H1 (cell line): ENCODE data around the gene ADM5. TPM values are rescaled to one million over a fixed set of nuclear protein-coding genes. Genes with fewer than 3 reads are reported as not detected.

Experiments
- BCL11A ChIP-seq, 2 experiments: IDR thresholded peaks; one replicate each; pipeline ENCODE4 v1.6.1; 2011; ENCODE audit warnings: low read depth in 2 of 2, low read length in 2 of 2, mild to moderate bottlenecking in 2 of 2
- BRCA1 ChIP-seq: IDR thresholded peaks from 2 replicates; pipeline ENCODE4 v1.6.1; 2012; ENCODE audit warnings: low read depth, low read length, improper control_type of control experiment
- CBX8 ChIP-seq: fragments of 300-800, 300-1000 bp; sonication (generic); IDR thresholded peaks from 2 replicates; pipeline ENCODE4 v1.7.1; 2016; ENCODE audit warnings: low read depth, low read length, borderline replicate concordance
- CEBPB ChIP-seq: IDR thresholded peaks from 2 replicates; pipeline ENCODE4 v1.6.1; 2012; ENCODE audit warnings: low read depth, low read length
- CTBP2 ChIP-seq: IDR thresholded peaks from 2 replicates; pipeline ENCODE4 v1.7.0; 2011; ENCODE audit warnings: borderline replicate concordance, mild to moderate bottlenecking, moderate library complexity, mixed read lengths, low read length; ENCODE audit not compliant: insufficient read depth, insufficient read length
- EZH2 ChIP-seq: fragments of 200-600 bp; sonication (generic); IDR thresholded peaks from 2 replicates; pipeline ENCODE4 v1.7.1; 2012; ENCODE audit warnings: low read depth, mild to moderate bottlenecking, moderate library complexity, low read length, inconsistent platforms; ENCODE audit not compliant: severe bottlenecking
- GABPA ChIP-seq: IDR thresholded peaks from 2 replicates; pipeline ENCODE4 v1.6.1; 2011; ENCODE audit warnings: mild to moderate bottlenecking, low read length, moderate library complexity, borderline replicate concordance; ENCODE audit not compliant: insufficient read depth
- GTF2F1 ChIP-seq: IDR thresholded peaks from 2 replicates; pipeline ENCODE4 v1.6.1; 2012; ENCODE audit warnings: low read depth, low read length, improper control_type of control experiment, borderline replicate concordance
- HDAC2 ChIP-seq, 2 experiments: fragments of 300-600 bp in 1 of 2; sonication (generic) in 1 of 2; IDR thresholded peaks; 2 replicates each; pipeline ENCODE4 v1.6.1; 2011 to 2012; ENCODE audit warnings: low read depth in 2 of 2, low read length in 2 of 2, mild to moderate bottlenecking in 2 of 2, moderate library complexity in 2 of 2, borderline replicate concordance in 1 of 2, inconsistent platforms in 1 of 2
- JUN ChIP-seq: IDR thresholded peaks from 2 replicates; pipeline ENCODE4 v1.6.1; 2011; ENCODE audit warnings: low read depth, mild to moderate bottlenecking, improper control_type of control experiment, low read length
- RBBP5 ChIP-seq: IDR thresholded peaks from 2 replicates; pipeline ENCODE4 v1.7.1; 2012; ENCODE audit warnings: low read depth, mild to moderate bottlenecking, inconsistent platforms, low read length, moderate library complexity, borderline replicate concordance
- polyA plus RNA-seq, 7 experiments: library from polyadenylated mRNA; depleted of rRNA in 3 of 7; stranded (reverse) in 5 of 7; unstranded in 2 of 7; fragments of >200 nt in 5 of 7; fragments of 200-250 nt in 2 of 7; gene quantifications; 1 replicate in 5 of 7; 2 replicates in 1 of 7; 4 replicates in 1 of 7; pipeline versions ENCODE4 v1.2.1 to v1.2.3, GENCODE V29; 2011 to 2013; ENCODE audit warnings: missing spikeins in 2 of 7, mixed read lengths in 2 of 7
- total RNA-seq: library from RNA; stranded (reverse); fragmentation: NEBNext Ultra II Directional; extraction: Animal tissue kit (Norgen Biotek cat#: 25700); gene quantifications from 2 replicates; pipeline ENCODE4 v1.2.1, GENCODE V29; 2021

ADM5 gene
- total and polyA plus RNA-seq, 2 of the 8 experiments (the other 6 are each of a cell fraction or from before 2014, with no cell fraction given), result 2.5 to 2.6 TPM

GRCh38 chr19:49713236-49713845 is 23.9 kb downstream of the ADM5 start (continued):
- TF ChIP-seq HDAC2 (IDR thresholded peaks at IDR 0.05; ENCODE audit: borderline replicate concordance in 1 of 2, low read depth in 2 of 2, low read length in 2 of 2), result no peak
- no peak for TF ChIP-seq RBBP5
- TF ChIP-seq GABPA, result no peak
- no peak for TF ChIP-seq CTBP2
- TF ChIP-seq EZH2, result no peak
- no peak for TF ChIP-seq BRCA1
- TF ChIP-seq BCL11A (IDR thresholded peaks at IDR 0.05; ENCODE audit: low read depth in 2 of 2, low read length in 2 of 2), result no peak
- TF ChIP-seq JUN, result no peak
- no peak for TF ChIP-seq CEBPB
- TF ChIP-seq CBX8, result no peak
- no peak for TF ChIP-seq GTF2F1
